K562 (cell line): ENCODE results near the gene RBMX. TPM values are rescaled to one million over a fixed set of nuclear protein-coding genes. Genes with fewer than 3 reads are reported as not detected.
A peak's percentile ranks its signal among the peaks of the same experiment; 100 is the strongest.

ENCODE experiments used
- CBX1 ChIP-seq: sonication (generic); IDR thresholded peaks from 2 replicates; pipeline ENCODE4 v1.6.1; 2016; ENCODE audit warnings: antibody characterized with exemption, low read depth, mild to moderate bottlenecking
- NR1H2 ChIP-seq: sonication (generic); formaldehyde crosslinking; IDR thresholded peaks from 2 replicates; pipeline ENCODE4 v1.4.0; 2020; ENCODE audit warnings: mild to moderate bottlenecking, missing genetic modification reagents
- PURB ChIP-seq: sonication (generic); formaldehyde crosslinking; IDR thresholded peaks from 2 replicates; pipeline ENCODE4 v1.9.0; 2021; ENCODE audit warnings: low read depth, mild to moderate bottlenecking, missing genetic modification reagents
- SMAD1 ChIP-seq: fragments of 150-350 bp; IDR thresholded peaks from 2 replicates; pipeline ENCODE4 v1.6.1; 2014; ENCODE audit warnings: low read length, low read depth; ENCODE audit not compliant: partially characterized antibody
- SUPT5H ChIP-seq: fragments of 450-650 bp; IDR thresholded peaks from 2 replicates; pipeline ENCODE4 v1.6.1; 2016
- ZBTB17 ChIP-seq: fragments of 450-650 bp; formaldehyde crosslinking; IDR thresholded peaks from 2 replicates; pipeline ENCODE4 v1.4.0; 2020; ENCODE audit warnings: mild to moderate bottlenecking
- ZBTB7A ChIP-seq: IDR thresholded peaks from 2 replicates; pipeline ENCODE4 v1.6.1; 2011; ENCODE audit warnings: low read depth, mild to moderate bottlenecking, low read length, moderate library complexity, borderline replicate concordance; ENCODE audit not compliant: control insufficient read depth
- polyA plus RNA-seq, 8 experiments: library from polyadenylated mRNA; depleted of rRNA in 4 of 8; stranded (reverse) in 5 of 8; unstranded in 3 of 8; fragments of >200 nt; fragmentation: Nextera tagmentation in 2 of 8; fragmentation: Illumina TruSeq in 1 of 8; extraction: Ambion mirVana in 2 of 8; extraction: Trizol in 1 of 8; gene quantifications; 2 replicates each; pipeline versions ENCODE4 v1.2.1 to v1.2.3, GENCODE V29; 2011 to 2014; ENCODE audit warnings: inconsistent platforms in 1 of 8, missing spikeins in 1 of 8
- total RNA-seq, 7 experiments: library from RNA; depleted of rRNA in 6 of 7; stranded (reverse); fragments of >200 nt in 6 of 7; fragmentation: Illumina TruSeq in 2 of 7; extraction: Trizol in 2 of 7; gene quantifications; 2 replicates each; pipeline versions ENCODE4 v1.2.1 to v1.2.3, GENCODE V29; 2011 to 2021; ENCODE audit warnings: low replicate concordance in 1 of 7
- TF ChIP-seq, protein P1 (sequence below), 2 experiments: IDR thresholded peaks; 2 replicates each; pipeline ENCODE4 v1.6.1; 2012; ENCODE audit warnings: improper control_type of control experiment in 2 of 2, low read depth in 2 of 2, low read length in 2 of 2, borderline replicate concordance in 1 of 2
- TF ChIP-seq, protein P2 (sequence below): sonication (generic); formaldehyde crosslinking; IDR thresholded peaks from 2 replicates; pipeline ENCODE4 v1.8.0; 2023; ENCODE audit warnings: missing genetic modification reagents, mild to moderate bottlenecking, borderline replicate concordance
- TF ChIP-seq, protein P3 (sequence below): sonication (generic); formaldehyde crosslinking; IDR thresholded peaks from 2 replicates; pipeline ENCODE4 v1.8.1; 2023; ENCODE audit warnings: mild to moderate bottlenecking, missing genetic modification reagents
- TF ChIP-seq, protein P4 (sequence below): fragments of 450-650 bp; IDR thresholded peaks from 2 replicates; pipeline ENCODE4 v1.6.1; 2017; ENCODE audit warnings: antibody characterized with exemption, mild to moderate bottlenecking
- TF ChIP-seq, protein P5 (sequence below): sonication (generic); formaldehyde crosslinking; IDR thresholded peaks from 2 replicates; pipeline ENCODE4 v1.8.0; 2022; ENCODE audit warnings: missing genetic modification reagents, mild to moderate bottlenecking, moderate library complexity, borderline replicate concordance

RBMX gene
- total and polyA plus RNA-seq, 9 of the 15 experiments (the other 6 are each of a cell fraction or from before 2014, with no cell fraction given) = 405 to 671 (median 540) TPM

DNA sequence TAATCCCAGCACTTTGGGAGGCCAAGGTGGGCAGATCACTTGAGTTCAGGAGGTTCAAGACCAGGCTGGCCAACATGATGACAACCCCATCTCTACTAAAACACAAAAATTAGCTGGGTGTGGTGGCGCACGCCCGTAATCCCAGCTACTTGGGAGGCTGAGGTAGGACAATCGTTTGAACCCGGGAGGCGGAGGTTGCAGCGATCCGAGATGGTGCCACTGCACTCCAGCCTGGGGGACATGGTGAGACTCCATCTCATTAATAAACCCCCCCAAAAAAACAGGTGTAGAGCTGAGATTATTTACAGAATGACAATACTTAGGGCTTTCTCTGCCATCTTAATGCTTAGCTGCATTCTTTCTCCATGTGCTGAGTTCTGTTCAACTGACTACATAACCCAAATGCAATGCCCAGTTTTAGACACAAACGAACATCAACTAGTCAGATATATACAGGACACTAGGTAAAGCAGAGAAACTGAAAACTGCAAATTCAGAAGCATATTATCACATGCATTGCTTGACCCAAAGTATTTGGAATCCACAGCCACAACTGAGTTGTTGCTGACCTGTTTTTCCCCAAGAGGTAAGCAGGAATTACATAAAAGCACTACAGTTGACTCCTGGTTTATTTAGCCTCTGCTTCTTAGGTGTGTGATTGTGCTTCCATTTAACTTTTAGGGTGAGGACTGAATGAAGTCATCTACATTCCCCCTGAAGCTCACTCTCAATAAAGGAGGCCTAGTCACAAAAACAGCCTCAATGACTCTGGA is 12.1 kb downstream of the RBMX start (continued):
- TF ChIP-seq, protein P1, sequence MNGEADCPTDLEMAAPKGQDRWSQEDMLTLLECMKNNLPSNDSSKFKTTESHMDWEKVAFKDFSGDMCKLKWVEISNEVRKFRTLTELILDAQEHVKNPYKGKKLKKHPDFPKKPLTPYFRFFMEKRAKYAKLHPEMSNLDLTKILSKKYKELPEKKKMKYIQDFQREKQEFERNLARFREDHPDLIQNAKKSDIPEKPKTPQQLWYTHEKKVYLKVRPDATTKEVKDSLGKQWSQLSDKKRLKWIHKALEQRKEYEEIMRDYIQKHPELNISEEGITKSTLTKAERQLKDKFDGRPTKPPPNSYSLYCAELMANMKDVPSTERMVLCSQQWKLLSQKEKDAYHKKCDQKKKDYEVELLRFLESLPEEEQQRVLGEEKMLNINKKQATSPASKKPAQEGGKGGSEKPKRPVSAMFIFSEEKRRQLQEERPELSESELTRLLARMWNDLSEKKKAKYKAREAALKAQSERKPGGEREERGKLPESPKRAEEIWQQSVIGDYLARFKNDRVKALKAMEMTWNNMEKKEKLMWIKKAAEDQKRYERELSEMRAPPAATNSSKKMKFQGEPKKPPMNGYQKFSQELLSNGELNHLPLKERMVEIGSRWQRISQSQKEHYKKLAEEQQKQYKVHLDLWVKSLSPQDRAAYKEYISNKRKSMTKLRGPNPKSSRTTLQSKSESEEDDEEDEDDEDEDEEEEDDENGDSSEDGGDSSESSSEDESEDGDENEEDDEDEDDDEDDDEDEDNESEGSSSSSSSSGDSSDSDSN (IDR thresholded peaks at IDR 0.05; ENCODE audit: borderline replicate concordance in 1 of 2, low read depth in 2 of 2, low read length in 2 of 2) = no peak
- TF ChIP-seq, protein P2, sequence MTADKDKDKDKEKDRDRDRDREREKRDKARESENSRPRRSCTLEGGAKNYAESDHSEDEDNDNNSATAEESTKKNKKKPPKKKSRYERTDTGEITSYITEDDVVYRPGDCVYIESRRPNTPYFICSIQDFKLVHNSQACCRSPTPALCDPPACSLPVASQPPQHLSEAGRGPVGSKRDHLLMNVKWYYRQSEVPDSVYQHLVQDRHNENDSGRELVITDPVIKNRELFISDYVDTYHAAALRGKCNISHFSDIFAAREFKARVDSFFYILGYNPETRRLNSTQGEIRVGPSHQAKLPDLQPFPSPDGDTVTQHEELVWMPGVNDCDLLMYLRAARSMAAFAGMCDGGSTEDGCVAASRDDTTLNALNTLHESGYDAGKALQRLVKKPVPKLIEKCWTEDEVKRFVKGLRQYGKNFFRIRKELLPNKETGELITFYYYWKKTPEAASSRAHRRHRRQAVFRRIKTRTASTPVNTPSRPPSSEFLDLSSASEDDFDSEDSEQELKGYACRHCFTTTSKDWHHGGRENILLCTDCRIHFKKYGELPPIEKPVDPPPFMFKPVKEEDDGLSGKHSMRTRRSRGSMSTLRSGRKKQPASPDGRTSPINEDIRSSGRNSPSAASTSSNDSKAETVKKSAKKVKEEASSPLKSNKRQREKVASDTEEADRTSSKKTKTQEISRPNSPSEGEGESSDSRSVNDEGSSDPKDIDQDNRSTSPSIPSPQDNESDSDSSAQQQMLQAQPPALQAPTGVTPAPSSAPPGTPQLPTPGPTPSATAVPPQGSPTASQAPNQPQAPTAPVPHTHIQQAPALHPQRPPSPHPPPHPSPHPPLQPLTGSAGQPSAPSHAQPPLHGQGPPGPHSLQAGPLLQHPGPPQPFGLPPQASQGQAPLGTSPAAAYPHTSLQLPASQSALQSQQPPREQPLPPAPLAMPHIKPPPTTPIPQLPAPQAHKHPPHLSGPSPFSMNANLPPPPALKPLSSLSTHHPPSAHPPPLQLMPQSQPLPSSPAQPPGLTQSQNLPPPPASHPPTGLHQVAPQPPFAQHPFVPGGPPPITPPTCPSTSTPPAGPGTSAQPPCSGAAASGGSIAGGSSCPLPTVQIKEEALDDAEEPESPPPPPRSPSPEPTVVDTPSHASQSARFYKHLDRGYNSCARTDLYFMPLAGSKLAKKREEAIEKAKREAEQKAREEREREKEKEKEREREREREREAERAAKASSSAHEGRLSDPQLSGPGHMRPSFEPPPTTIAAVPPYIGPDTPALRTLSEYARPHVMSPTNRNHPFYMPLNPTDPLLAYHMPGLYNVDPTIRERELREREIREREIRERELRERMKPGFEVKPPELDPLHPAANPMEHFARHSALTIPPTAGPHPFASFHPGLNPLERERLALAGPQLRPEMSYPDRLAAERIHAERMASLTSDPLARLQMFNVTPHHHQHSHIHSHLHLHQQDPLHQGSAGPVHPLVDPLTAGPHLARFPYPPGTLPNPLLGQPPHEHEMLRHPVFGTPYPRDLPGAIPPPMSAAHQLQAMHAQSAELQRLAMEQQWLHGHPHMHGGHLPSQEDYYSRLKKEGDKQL (CRISPR knock-in tag) = no peak
- TF ChIP-seq, protein P3, sequence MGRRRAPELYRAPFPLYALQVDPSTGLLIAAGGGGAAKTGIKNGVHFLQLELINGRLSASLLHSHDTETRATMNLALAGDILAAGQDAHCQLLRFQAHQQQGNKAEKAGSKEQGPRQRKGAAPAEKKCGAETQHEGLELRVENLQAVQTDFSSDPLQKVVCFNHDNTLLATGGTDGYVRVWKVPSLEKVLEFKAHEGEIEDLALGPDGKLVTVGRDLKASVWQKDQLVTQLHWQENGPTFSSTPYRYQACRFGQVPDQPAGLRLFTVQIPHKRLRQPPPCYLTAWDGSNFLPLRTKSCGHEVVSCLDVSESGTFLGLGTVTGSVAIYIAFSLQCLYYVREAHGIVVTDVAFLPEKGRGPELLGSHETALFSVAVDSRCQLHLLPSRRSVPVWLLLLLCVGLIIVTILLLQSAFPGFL (CRISPR knock-in tag) = no peak
- TF ChIP-seq, protein P4, sequence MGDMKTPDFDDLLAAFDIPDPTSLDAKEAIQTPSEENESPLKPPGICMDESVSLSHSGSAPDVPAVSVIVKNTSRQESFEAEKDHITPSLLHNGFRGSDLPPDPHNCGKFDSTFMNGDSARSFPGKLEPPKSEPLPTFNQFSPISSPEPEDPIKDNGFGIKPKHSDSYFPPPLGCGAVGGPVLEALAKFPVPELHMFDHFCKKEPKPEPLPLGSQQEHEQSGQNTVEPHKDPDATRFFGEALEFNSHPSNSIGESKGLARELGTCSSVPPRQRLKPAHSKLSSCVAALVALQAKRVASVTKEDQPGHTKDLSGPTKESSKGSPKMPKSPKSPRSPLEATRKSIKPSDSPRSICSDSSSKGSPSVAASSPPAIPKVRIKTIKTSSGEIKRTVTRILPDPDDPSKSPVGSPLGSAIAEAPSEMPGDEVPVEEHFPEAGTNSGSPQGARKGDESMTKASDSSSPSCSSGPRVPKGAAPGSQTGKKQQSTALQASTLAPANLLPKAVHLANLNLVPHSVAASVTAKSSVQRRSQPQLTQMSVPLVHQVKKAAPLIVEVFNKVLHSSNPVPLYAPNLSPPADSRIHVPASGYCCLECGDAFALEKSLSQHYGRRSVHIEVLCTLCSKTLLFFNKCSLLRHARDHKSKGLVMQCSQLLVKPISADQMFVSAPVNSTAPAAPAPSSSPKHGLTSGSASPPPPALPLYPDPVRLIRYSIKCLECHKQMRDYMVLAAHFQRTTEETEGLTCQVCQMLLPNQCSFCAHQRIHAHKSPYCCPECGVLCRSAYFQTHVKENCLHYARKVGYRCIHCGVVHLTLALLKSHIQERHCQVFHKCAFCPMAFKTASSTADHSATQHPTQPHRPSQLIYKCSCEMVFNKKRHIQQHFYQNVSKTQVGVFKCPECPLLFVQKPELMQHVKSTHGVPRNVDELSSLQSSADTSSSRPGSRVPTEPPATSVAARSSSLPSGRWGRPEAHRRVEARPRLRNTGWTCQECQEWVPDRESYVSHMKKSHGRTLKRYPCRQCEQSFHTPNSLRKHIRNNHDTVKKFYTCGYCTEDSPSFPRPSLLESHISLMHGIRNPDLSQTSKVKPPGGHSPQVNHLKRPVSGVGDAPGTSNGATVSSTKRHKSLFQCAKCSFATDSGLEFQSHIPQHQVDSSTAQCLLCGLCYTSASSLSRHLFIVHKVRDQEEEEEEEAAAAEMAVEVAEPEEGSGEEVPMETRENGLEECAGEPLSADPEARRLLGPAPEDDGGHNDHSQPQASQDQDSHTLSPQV = no peak
- TF ChIP-seq, protein P5, sequence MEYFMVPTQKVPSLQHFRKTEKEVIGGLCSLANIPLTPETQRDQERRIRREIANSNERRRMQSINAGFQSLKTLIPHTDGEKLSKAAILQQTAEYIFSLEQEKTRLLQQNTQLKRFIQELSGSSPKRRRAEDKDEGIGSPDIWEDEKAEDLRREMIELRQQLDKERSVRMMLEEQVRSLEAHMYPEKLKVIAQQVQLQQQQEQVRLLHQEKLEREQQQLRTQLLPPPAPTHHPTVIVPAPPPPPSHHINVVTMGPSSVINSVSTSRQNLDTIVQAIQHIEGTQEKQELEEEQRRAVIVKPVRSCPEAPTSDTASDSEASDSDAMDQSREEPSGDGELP (CRISPR knock-in tag) = peak; percentile 28; the same call in 1 of the 2 replicates
- TF ChIP-seq SMAD1 (peak; percentile 38), ZBTB17 (CRISPR knock-in tag) (no peak), NR1H2 (no peak), CBX1 (no peak), SUPT5H (peak; percentile 76), PURB (CRISPR knock-in tag) (no peak), ZBTB7A (no peak)
